ENCODE results near the gene PAQR5.

PAQR5 gene

DNA sequence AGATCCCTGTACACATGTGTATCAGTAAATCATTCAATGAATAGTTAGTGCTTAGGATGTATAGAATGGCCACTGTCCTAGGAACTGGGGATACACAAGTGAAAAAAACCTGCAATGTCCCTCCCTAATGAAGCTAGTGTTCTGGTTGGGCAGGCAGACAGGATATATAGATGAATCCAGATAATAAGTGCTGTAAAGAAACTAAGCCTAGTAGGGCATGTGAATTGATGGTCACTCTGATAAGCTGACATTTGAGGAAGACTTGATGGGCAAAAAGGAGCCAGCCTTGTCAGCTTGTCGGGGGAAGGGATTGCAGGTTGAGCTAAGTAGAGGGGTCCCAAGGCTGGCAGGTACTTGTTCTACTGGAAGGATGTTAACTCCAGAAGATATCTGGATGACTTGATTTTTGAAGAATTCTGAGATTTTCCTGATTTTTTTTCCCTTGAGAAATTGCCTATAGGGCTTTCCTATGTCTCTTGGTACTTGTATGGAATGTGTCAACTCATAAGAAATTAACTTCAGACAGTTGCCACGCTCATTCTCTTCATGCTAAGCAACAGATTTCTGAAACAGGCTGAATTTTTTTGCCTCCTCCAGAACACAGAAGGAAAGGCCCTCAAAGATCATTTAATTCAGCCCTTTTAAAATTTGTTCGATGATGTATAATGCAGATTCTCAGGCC lies 109.1 kb downstream of the PAQR5 start:
- TF ChIP-seq, protein P1, sequence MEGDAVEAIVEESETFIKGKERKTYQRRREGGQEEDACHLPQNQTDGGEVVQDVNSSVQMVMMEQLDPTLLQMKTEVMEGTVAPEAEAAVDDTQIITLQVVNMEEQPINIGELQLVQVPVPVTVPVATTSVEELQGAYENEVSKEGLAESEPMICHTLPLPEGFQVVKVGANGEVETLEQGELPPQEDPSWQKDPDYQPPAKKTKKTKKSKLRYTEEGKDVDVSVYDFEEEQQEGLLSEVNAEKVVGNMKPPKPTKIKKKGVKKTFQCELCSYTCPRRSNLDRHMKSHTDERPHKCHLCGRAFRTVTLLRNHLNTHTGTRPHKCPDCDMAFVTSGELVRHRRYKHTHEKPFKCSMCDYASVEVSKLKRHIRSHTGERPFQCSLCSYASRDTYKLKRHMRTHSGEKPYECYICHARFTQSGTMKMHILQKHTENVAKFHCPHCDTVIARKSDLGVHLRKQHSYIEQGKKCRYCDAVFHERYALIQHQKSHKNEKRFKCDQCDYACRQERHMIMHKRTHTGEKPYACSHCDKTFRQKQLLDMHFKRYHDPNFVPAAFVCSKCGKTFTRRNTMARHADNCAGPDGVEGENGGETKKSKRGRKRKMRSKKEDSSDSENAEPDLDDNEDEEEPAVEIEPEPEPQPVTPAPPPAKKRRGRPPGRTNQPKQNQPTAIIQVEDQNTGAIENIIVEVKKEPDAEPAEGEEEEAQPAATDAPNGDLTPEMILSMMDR (conservative IDR thresholded peaks at IDR 0.05; ENCODE audit: low read length) = no peak
- TF ChIP-seq EZH2phosphoT487 (IDR thresholded peaks at IDR 0.05; ENCODE audit: borderline replicate concordance) = no peak
- peaks cover 7% of the 10 kb centered on the region for H3K4me1 ChIP-seq (ENCODE audit: insufficient read depth, low read length, poor library complexity, severe bottlenecking)

DNA sequence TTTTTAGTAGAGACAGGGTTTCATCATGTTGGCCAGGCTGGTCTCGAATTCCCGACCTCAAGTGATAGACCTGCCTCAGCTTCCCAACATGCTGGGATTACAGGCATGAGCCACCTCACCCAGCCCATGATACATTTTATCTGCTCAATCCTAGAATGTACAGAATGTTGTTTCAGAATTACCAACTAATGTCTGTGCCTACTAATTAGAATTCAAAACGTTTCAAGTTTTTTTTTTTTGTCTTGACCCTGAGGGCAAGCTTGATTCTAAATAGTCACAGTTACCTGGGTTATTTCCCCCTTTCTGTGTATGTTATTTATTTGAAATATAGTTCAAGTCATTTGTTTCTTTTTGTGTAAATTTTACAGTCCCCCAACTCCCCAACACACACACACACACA lies 110.1 kb downstream of the PAQR5 start:
- Histone ChIP-seq H3K79me2 (ENCODE audit: insufficient read depth, low read length) (no peaks in the 10 kb centered on the region), H2AFZ (ENCODE audit: low read length) (no peak overlapping the region), H3K9me2 (replicated peaks; ENCODE audit: low read depth, low read length) (no peaks in the 10 kb centered on the region), H3F3A (ENCODE audit: low read depth) (no peaks in the 10 kb centered on the region), H3K9me3 (ENCODE audit: insufficient read depth, low read depth, low read length) (no peaks in the 10 kb centered on the region), H3K36me3 (ENCODE audit: insufficient read depth, low read length) (no peaks in the 10 kb centered on the region), H3K9ac (ENCODE audit: low read depth, low read length, poor library complexity, severe bottlenecking) (no peak overlapping the region), H3K4me2 (ENCODE audit: low read depth, low read length, poor library complexity, severe bottlenecking) (no peak overlapping the region), H3K4me3 (ENCODE audit: low read length, poor library complexity, severe bottlenecking) (no peak overlapping the region), H3K27me3 (ENCODE audit: insufficient read depth, low read length, poor library complexity, severe bottlenecking) (no peaks in the 10 kb centered on the region), H4K20me1 (ENCODE audit: insufficient read depth, low read length, poor library complexity, severe bottlenecking) (no peaks in the 10 kb centered on the region), H3K4me1 (ENCODE audit: insufficient read depth, low read length, poor library complexity, severe bottlenecking) (peaks cover 7% of the 10 kb centered on the region)
- no peak for TF ChIP-seq EZH2phosphoT487 (IDR thresholded peaks at IDR 0.05; ENCODE audit: borderline replicate concordance)
- TF ChIP-seq, protein P1 (conservative IDR thresholded peaks at IDR 0.05; ENCODE audit: low read length) = no peak

More for the DNA sequence above, 109.1 kb downstream of the PAQR5 start:
- Histone ChIP-seq H3K9ac (ENCODE audit: low read depth, low read length, poor library complexity, severe bottlenecking) (no peak overlapping the region), H3F3A (ENCODE audit: low read depth) (no peaks in the 10 kb centered on the region), H3K9me3 (ENCODE audit: insufficient read depth, low read depth, low read length) (no peaks in the 10 kb centered on the region), H3K79me2 (ENCODE audit: insufficient read depth, low read length) (no peaks in the 10 kb centered on the region), H3K36me3 (ENCODE audit: insufficient read depth, low read length) (no peaks in the 10 kb centered on the region), H2AFZ (ENCODE audit: low read length) (no peak overlapping the region), H4K20me1 (ENCODE audit: insufficient read depth, low read length, poor library complexity, severe bottlenecking) (no peaks in the 10 kb centered on the region), H3K4me3 (ENCODE audit: low read length, poor library complexity, severe bottlenecking) (no peak overlapping the region), H3K9me2 (replicated peaks; ENCODE audit: low read depth, low read length) (no peaks in the 10 kb centered on the region), H3K4me2 (ENCODE audit: low read depth, low read length, poor library complexity, severe bottlenecking) (no peak overlapping the region), H3K27me3 (ENCODE audit: insufficient read depth, low read length, poor library complexity, severe bottlenecking) (no peaks in the 10 kb centered on the region)

DNA sequence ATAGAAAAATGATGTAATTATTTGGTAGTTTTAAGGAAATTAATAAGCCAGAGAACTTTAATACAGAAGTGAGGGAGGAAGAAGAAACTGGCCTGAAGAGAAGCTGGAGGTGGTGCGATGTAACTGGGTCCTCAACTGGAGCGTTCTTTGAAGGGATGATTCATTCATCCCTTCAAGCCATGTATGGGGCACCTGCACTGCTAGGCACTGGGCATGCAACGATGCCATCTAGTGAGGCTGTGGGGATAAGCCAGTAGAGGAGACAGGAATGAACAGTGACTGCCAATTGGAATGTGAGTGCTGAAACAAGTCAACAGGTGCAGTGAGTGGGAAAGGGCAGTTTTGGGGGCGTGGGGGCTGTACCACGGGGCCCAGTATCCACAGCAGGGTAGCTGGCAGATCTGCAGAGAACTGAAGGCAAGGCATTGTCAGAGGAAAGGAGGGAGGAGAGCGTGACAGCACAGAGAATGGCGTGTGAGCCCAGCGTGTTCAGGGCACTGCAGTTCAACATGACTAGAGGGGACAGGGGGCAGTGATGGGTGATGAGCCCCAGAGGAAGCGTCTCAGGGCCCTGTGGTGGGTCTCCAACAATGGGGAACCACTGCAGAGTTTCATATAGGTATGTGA lies 111.6 kb downstream of the PAQR5 start:
- no peaks in the 10 kb centered on the region for H3K27me3 ChIP-seq (ENCODE audit: insufficient read depth, low read length, poor library complexity, severe bottlenecking)
- no peak overlapping the region for H3K4me2 ChIP-seq (ENCODE audit: low read depth, low read length, poor library complexity, severe bottlenecking)
- no peak overlapping the region for H3K4me3 ChIP-seq (ENCODE audit: low read length, poor library complexity, severe bottlenecking)
- no peaks in the 10 kb centered on the region for H3K36me3 ChIP-seq (ENCODE audit: insufficient read depth, low read length)
- H2AFZ ChIP-seq (ENCODE audit: low read length) = 0 out of 2 replicates have a peak overlapping the region, but pooled peaks have one; percentile 42
- no peaks in the 10 kb centered on the region for H3F3A ChIP-seq (ENCODE audit: low read depth)
- H3K9me3 ChIP-seq (ENCODE audit: insufficient read depth, low read depth, low read length) = no peaks in the 10 kb centered on the region
- TF ChIP-seq, protein P1 (conservative IDR thresholded peaks at IDR 0.05; ENCODE audit: low read length) = peak; percentile 79
- TF ChIP-seq EZH2phosphoT487 (IDR thresholded peaks at IDR 0.05; ENCODE audit: borderline replicate concordance) = no peak
- no peaks in the 10 kb centered on the region for H3K9me2 ChIP-seq (replicated peaks; ENCODE audit: low read depth, low read length)
- H4K20me1 ChIP-seq (ENCODE audit: insufficient read depth, low read length, poor library complexity, severe bottlenecking) = peaks cover 4% of the 10 kb centered on the region
- H3K79me2 ChIP-seq (ENCODE audit: insufficient read depth, low read length) = peaks cover 12% of the 10 kb centered on the region
- peaks cover 12% of the 10 kb centered on the region for H3K4me1 ChIP-seq (ENCODE audit: insufficient read depth, low read length, poor library complexity, severe bottlenecking)
- H3K9ac ChIP-seq (ENCODE audit: low read depth, low read length, poor library complexity, severe bottlenecking) = no peak overlapping the region

Data from Loucy (cell line).